GM12891 (cell line): ENCODE measurements around the gene STARD13.

ENCODE experiments used
- PAX5 ChIP-seq: IDR thresholded peaks from 2 replicates; pipeline ENCODE4 v1.6.1; 2011; ENCODE audit warnings: low read length, moderate library complexity, mild to moderate bottlenecking; ENCODE audit not compliant: insufficient read depth, severe bottlenecking
- POLR2A ChIP-seq: IDR thresholded peaks from 2 replicates; pipeline ENCODE4 v1.6.1; 2011; ENCODE audit warnings: low read depth, low read length, control low read depth
- POLR2AphosphoS5 ChIP-seq: IDR thresholded peaks from 2 replicates; pipeline ENCODE4 v1.6.1; 2011; ENCODE audit warnings: low read depth, low read length, control low read depth
- TAF1 ChIP-seq: IDR thresholded peaks from 2 replicates; pipeline ENCODE4 v1.6.1; 2011; ENCODE audit warnings: low read depth, low read length, control low read depth

GRCh38 chr13:33114146-33114545 is 171.4 kb downstream of the STARD13 start:
- TF ChIP-seq POLR2AphosphoS5 = no peak
- TF ChIP-seq POLR2A = no peak
- TF ChIP-seq TAF1 = no peak
- no peak for TF ChIP-seq PAX5
